ENCODE measurements around the gene MNT. TPM values are rescaled to one million over a fixed set of nuclear protein-coding genes. Genes with fewer than 3 reads are reported as not detected.

MNT gene
- total and polyA plus RNA-seq, 2 experiments from 2014 or later = 5.7 to 6.4 TPM

GRCh38 chr17:2343421-2343820, 57.4 kb downstream of the MNT start:
- H3K9me2 ChIP-seq (ENCODE audit: insufficient read depth) = no peaks in the 10 kb centered on the region
- H3K27me3 ChIP-seq (ENCODE audit: insufficient read depth) = no peaks in the 10 kb centered on the region
- TF ChIP-seq ZNF331 (CRISPR knock-in tag; IDR thresholded peaks at IDR 0.05; ENCODE audit: low read depth) = no peak
- TF ChIP-seq EZH2phosphoT487 (IDR thresholded peaks at IDR 0.05; ENCODE audit: unreplicated experiment) = no peak
- no peak for TF ChIP-seq POLR2AphosphoS5 (IDR thresholded peaks at IDR 0.05; ENCODE audit: low read depth)
- no peak for TF ChIP-seq ZNF114 (CRISPR knock-in tag; IDR thresholded peaks at IDR 0.05)
- no peak for TF ChIP-seq REST (IDR thresholded peaks at IDR 0.05; ENCODE audit: unreplicated experiment)
- TF ChIP-seq ZNF462 (CRISPR knock-in tag; IDR thresholded peaks at IDR 0.05) = no peak
- no peak for TF ChIP-seq JUNB (IDR thresholded peaks at IDR 0.05; ENCODE audit: unreplicated experiment)
- H3K36me3 Mint-ChIP-seq (ENCODE audit: low read depth) = peaks cover 13% of the 10 kb centered on the region; the same call in 2 of the 3 replicates
- H3K4me1 ChIP-seq (ENCODE audit: insufficient read depth) = peaks cover 9% of the 10 kb centered on the region
- H3K4me3 Mint-ChIP-seq = no peak overlapping the region
- no peak overlapping the region for H3K4me2 ChIP-seq
- H3K27me3 Mint-ChIP-seq (ENCODE audit: insufficient read depth, low read depth, poor library complexity) = peaks cover 10% of the 10 kb centered on the region
- H3K4me1 Mint-ChIP-seq = peaks cover 19% of the 10 kb centered on the region
- H3K79me2 ChIP-seq (replicated peaks; ENCODE audit: insufficient read depth) = 0 out of 2 replicates have a peak, but pooled peaks cover 10% of the 10 kb centered on the region
- H3K4me3 ChIP-seq = no peak overlapping the region
- H3K27ac ChIP-seq (ENCODE audit: low read depth) = no peak overlapping the region
- no peaks in the 10 kb centered on the region for H3K36me3 ChIP-seq (ENCODE audit: insufficient read depth)
- DNase-seq (ENCODE audit: low spot score) (no peak), ATAC-seq (no peak)
- H3F3A ChIP-seq (replicated peaks; ENCODE audit: low read depth) = peaks cover 9% of the 10 kb centered on the region
- no peaks in the 10 kb centered on the region; the same call in 1 of the 2 replicates for H4K20me1 ChIP-seq (replicated peaks; ENCODE audit: insufficient read depth)
- no peak overlapping the region for H2AFZ ChIP-seq
- no peaks in the 10 kb centered on the region for H3K9me3 Mint-ChIP-seq
- no peak overlapping the region for H3K27ac Mint-ChIP-seq
